NK-92 (cell line): ENCODE measurements around the gene RABGAP1L.

Source experiments
- DNase-seq: peaks from one replicate; lab custom pipeline; 2025; ENCODE audit not compliant: unreplicated experiment; lab: John Stamatoyannopoulos, UW

Gene RABGAP1L

GRCh38 chr1:174743654-174744561, 584.6 kb downstream of the RABGAP1L start:
- DNase-seq = no peak

GRCh38 chr1:174744886-174745285, 585.6 kb downstream of the RABGAP1L start:
- DNase-seq = no peak

- DNase-seq = no peak
Observed at GRCh38 chr1:174746024-174746808, 586.9 kb downstream of the RABGAP1L start.

- no peak for DNase-seq
Observed at GRCh38 chr1:174747613-174748012, 588.3 kb downstream of the RABGAP1L start.

GRCh38 chr1:174748586-174748985, 589.3 kb downstream of the RABGAP1L start:
- no peak for DNase-seq

- no peak for DNase-seq
Observed at GRCh38 chr1:174753131-174753530, 593.8 kb downstream of the RABGAP1L start.

GRCh38 chr1:174761335-174761734, 602.0 kb downstream of the RABGAP1L start:
- DNase-seq = no peak

GRCh38 chr1:174761901-174762585, 602.7 kb downstream of the RABGAP1L start:
- DNase-seq = no peak

GRCh38 chr1:174764191-174764590, 604.9 kb downstream of the RABGAP1L start:
- no peak for DNase-seq

- DNase-seq = no peak
Observed at GRCh38 chr1:174766727-174767126, 607.4 kb downstream of the RABGAP1L start.

GRCh38 chr1:174768516-174768915, 609.2 kb downstream of the RABGAP1L start:
- no peak for DNase-seq

- DNase-seq = no peak
Observed at GRCh38 chr1:174768949-174769348, 609.6 kb downstream of the RABGAP1L start.

GRCh38 chr1:174769961-174770549, 610.7 kb downstream of the RABGAP1L start:
- DNase-seq = no peak

- no peak for DNase-seq
Observed at GRCh38 chr1:174775621-174776020, 616.3 kb downstream of the RABGAP1L start.

GRCh38 chr1:174777262-174777661, 617.9 kb downstream of the RABGAP1L start:
- DNase-seq = no peak

- DNase-seq = no peak
Observed at GRCh38 chr1:174785510-174785909, 626.2 kb downstream of the RABGAP1L start.

- no peak for DNase-seq
Observed at GRCh38 chr1:174786358-174786757, 627.0 kb downstream of the RABGAP1L start.

GRCh38 chr1:174786760-174787159, 627.4 kb downstream of the RABGAP1L start:
- DNase-seq = no peak

GRCh38 chr1:174788981-174789380, 629.7 kb downstream of the RABGAP1L start:
- DNase-seq = no peak

- no peak for DNase-seq
Observed at GRCh38 chr1:174789399-174789798, 630.1 kb downstream of the RABGAP1L start.

- no peak for DNase-seq
Observed at GRCh38 chr1:174791863-174792262, 632.5 kb downstream of the RABGAP1L start.
